CD4-positive, alpha-beta T cell treated with Interleukin-15 for 1 hour (primary cell): Measurements from ENCODE around the gene ZNHIT3.
"Not testable (repeated sequence)": the region's sequence is repeated elsewhere in the genome, so short reads cannot be mapped to it uniquely, and the experiment has no call there.

Source experiments
- DNase-seq: peaks from one replicate; pipeline ENCODE4 v3.0.0-alpha.2; 2020

Gene ZNHIT3

DNA sequence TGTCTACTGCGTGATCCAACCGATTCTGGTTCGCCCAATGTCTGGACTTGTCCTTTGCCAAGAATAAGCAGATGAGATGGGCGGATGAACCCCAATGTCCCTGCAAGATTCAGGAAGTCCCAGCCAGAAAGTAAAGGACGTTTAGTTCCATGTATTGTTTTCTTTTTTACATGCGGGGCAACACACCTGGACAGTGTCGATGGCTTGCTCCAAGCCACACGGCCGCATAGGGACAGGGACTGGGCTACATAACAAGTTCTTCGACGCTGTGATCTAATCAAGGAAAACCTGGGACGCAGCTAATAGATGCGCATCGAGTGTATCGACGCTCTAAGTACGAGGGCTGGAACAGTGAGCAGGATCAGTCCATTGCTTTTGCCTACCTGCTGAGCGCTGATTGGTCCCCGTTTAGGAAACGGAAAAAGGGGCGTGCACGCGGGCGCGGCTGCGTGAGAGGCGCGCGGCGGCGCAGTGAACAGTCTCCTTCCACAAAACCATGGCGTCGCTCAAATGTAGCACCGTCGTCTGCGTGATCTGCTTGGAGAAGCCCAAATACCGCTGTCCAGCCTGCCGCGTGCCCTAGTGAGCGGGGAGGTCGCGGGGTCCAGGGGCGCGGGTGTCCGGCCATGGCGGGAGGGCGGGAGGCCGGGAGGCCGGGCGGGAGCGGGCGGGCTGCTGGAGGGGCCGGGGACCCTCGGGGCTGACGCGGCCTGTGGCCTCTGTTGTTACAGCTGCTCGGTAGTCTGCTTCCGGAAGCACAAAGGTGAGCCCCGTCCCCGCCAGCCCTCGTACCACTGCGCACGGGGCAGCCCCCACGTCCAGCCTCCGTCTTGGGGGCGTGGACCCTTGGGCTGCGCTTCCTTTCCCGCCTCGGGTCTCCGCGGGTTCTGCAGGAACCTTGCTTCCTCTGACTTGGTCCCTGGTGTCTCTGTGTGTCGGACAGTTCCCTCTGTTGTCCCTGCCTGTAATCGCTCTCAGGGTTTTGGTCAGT, at the start of gene ZNHIT3:
TSS of gene ZNHIT3 (plus strand) at position 478 of the 991 bp plus-strand sequence. CDS start at position 497, 19 bp downstream.
- peak; percentile 90 for DNase-seq

DNA sequence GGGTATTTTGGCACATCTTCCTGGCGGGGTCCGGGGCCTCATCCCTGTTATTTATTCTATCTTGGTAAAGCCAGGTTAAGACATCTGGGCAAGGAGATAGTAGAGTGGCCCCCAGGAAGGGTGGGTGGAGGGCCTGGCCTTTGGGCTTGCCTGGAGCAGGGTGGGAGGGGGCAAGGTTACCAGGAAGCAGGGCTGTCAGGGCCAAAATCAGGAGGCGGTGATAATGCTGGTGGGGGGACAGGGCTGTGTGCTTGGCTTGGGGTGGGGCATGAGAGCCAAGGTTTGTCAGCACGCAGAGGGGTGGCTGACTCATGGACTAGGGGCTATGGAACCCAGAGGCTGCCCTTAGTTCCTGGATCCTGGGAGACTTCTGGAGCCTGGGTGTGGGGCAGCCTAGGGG, 44.7 kb upstream of the ZNHIT3 start:
- not testable (repeated sequence) for DNase-seq

DNA sequence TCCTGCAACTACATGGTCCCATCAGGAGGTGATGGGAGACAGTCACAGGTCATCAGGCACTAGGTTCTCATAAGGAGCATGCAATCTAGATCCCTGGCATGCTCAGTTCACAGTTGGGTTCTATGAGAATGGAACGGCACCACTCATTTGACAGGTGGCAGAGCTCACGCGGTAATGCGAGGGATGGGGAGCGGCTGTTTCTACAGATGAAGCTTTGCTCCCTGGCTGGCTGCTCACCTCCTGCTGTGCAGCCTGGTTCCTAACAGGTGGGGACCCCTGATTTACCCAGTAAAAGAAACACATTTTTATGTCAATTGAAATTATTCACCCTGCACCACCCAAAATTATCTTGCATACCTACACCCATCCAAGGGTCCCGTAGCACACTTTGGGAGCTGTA, 42.7 kb upstream of the ZNHIT3 start:
- no peak for DNase-seq

DNA sequence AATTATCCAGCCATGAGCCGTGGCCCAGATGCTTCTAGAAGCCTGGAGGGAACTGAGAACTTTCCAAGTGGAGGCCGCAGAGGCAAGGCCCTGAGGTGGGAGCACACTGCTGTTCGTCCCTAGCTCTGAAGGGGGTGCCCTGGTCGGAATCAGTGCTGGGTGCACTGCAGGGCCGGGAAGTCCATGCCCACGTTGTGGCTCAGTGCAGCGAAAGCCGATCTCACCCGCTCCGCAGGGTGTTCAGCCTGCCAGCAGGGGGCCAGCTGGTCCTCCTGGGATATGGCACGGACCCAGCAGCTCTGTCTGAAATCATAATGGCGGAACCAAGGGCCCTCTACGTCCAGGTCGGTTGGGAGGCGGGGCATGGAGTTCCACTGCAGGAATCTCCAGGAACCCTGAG, 36.5 kb upstream of the ZNHIT3 start:
- not testable (repeated sequence) for DNase-seq

DNA sequence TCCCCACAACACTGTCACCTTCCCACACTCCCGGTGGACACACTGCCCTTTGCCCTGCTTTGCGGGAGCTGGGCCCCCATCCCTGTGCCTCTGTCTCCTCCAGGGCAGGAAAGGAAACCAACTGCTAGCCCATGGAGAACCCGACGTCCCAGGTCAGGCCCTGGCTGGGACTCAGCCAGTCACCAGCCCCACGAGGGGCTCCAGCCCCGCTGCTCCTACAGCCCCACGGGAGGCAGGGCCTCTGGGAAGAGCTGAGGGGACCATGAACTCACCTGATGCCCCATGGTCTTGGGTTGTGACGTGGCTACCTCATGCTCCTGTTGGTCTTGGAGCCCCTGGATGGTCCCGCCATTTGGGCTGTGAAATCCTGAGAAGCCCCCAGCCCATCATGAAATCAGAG, 33.6 kb upstream of the ZNHIT3 start:
- DNase-seq: not testable (repeated sequence)

DNA sequence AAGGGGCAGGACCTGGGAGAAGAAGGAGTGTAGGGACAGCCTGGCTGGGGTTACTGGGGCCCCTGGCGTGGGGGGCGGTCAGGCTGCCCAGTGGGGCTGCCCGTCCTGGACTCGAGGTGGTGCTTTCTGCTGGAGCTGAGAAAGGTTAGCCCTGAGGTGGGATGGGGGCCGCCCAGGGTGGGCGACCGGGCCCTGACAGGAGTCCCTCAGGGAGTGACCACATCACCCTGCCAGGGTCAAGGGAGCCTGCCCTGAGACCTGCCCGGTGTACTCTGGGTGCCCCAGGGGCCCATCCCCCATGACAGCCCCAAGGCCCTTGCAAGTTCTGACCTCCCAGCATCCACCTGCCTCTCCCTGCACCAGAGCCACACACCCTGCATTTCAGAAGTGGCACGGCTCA, 28.8 kb upstream of the ZNHIT3 start:
- DNase-seq: not testable (repeated sequence)

DNA sequence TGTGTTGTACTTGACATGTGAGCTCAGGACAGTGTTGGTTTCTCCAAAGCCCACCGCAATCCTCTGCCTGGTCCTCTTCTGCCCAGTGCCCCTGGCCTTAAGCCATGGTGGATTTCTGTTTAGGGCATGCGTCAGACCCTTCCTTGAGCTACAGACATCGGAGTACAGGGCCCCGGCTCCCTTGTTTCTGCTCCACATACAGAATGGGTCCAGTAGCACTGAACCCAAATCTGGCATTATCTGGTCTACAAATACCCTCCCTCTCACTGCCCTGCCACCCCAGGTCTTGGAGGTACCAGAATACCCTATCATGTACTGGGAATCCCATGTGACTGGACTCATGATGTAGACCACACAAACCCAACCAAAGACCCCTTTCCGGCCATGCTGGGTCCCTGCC, 27.4 kb upstream of the ZNHIT3 start:
- DNase-seq: no peak

DNA sequence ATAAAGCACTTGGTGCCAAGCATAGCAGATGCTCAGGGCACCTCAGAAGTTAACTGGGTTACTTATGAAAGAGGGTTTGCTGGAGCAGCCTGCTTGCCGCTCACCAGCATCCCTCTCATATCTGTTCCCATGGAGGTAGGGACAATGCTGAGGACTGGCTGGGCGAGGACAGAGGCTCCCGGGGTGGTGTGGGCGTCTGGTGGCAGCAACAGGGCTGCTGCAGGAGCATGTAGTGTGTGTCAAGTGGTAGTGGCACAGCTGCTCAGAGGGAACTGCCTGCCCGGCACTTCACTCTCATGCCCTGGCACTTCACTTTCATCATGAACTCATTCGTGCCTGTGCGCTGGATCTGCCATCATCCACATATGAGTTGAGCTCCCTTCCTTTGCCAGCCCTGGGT, 26.9 kb upstream of the ZNHIT3 start:
- no peak for DNase-seq

DNA sequence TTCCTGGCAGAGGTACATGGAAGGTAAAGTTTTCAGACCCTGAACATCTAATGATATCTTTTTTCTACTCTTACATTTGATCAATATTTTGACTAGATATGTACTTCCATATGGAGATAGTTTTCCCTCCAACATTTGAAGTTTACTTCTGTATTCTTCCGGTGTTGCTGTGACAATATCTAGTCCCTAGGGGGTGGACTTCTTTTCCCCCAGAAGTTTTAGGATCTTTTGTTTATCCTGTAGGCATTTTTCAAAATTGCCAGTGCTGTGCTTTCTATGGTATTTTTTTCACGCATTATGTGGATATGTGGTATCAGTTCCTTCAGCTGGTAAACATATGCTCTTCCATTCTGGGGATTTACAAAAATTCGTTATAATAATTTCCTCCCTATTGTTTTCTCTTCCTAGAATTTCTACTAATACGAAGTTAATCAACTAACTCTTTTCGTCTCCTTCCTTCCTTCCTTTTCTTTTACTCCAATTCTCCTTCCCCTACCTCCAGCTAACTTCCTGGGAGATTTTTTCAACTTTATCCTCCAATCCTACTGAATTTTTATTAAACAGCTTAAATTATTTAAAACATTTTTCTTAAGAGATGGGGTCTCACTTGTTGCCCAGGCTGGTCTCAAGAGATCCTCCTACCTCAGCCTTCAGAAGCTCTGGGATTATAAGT, 26.1 kb upstream of the ZNHIT3 start:
- DNase-seq: no peak

DNA sequence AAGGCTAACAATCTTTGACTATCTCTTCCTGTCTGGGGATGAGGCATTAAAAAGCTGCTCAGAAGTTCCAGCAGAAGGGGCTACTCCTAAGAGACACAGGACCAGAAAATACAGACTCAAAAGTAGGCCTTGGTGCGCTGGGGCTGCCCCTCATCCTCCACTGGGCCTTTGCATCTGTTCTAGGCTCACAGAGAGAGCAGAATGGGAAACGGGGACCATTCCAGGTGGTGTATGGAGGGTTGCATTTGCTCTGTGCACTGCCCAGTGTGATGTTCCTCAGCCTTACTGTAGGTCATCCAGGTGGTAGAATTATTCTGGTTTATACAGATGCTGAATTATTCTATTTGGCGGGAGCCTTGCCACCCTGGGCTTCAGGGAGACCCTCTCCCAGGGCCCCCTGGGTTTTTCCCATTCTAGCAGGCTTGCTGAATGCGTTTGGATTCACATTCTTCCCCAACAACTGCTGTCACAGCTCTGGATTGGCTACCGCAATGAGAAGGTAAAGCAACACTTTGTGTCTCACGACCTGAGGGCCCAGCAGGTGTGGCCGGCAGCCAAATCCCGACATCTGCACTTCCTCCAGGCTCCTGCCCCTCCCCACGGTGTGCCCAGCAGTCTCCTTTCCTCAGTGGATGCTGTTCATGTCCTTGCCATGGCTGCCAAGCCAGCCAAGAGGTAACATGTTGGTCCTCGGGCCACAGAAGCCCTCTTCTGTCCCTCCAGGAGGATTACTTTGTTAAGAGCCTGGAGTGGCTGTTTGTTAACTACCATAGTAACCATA, 25.0 kb upstream of the ZNHIT3 start:
- no peak for DNase-seq

DNA sequence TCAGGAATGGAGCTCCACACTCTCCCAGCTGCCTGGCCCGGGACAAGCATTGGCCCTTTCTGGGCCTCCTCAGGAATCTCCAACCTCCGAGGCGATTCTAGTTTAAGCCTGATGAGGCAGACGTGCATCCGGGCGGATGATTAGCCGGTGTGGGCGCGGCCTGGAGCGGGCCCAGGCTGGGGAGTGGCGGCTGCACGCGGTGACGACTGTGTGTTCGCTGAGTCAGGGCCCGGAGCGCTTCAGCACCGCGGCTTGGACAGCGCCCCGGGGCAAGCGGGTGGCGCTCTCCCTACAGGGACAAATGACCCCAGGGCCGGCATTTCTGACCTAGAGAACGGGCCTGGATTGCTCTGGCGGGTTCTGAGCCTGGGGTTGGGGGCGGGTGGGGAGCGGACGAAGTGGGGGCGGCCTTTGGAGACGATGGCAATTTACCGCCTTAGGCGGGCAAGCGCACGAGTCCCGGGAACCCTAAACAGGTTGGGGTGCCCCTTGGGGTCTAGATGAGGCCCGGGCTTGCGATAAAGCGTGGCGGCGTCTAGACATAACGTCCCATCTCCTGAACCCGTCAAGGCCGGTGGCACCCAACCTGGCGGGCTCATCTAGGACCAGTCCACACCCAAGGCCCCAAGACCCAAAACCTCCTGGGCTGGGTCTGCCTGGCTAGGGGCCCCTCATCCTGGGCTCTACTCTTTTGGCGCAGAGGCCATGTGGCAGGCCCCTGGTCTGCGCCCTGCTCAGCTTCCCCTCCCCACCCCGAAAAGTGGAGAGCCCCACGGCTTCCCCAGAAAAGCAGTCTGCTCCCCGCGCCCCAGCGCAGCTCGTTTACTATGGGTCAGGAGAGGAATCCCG, 22.3 kb upstream of the ZNHIT3 start:
- DNase-seq: peak; percentile 30

DNA sequence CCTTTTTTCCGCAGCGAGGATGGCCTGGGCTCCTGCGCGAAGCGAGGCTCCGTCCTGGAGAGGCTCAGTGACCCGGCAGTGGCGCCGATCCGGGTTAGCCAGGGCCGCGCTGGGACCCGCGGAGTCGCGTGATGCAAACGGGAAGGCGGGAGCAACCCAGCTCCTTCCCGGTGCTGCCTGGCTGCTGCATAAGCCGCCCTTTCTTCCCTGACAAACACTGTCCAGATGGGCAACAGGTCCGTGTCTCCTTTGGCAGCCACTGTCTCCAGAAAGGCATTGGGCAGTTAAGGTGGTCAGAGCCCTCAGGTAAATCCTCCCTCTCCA, 21.8 kb upstream of the ZNHIT3 start:
- DNase-seq: no peak

DNA sequence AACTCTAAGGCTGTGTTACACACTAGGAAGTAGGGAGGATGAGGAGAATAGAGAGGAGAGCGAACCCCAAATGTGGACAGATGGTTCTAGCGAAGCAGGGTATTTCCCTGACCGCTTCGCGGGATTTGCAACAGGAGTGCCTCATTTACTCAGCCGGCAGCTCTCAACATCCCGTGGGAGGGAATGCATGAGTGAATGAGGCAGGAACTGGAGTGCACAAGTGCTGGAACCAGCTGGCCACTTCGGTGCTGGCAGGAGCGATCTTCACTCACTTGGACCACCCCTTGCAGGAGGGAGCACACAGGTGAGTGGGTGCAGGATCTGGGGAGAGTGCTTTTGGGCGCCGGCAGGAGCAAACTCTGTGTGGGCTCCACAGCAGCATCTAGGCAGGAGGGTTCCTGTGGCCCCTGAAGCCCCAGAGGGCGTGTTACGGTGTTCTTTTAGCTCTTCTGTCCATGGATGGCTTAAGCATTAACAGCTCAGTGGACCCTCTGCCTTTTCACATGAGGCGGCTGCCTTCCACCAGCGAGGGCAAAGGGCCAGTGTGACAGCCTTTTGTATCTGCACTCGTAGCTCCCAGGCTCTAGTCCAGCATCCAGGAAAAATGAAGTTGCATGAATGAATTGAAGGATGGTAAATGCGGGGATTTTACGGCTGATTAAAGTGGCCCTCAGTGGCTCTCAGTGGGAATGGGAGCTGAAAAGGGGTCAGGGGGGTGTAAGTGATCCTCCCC, 17.4 kb upstream of the ZNHIT3 start:
- DNase-seq: no peak

DNA sequence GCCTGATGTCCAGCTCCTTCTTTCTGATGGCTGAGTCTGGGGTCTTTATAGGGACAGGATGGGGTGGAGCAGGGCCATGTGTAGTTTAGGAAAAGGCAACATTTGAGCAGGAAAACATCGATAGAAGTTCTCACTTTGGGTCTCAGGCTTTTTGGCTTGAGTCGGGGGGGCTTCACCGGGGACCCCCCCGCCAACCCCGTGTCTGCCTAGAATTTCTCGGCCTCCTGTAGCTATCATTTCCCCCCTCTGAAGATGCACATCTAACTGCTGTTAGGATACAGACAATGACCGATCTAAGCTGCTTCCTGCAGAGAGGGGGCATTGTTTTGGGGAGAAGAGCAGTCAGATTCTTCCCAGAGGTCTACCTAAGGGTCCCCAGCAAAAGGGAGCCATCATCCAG, 16.7 kb upstream of the ZNHIT3 start:
- DNase-seq: no peak

DNA sequence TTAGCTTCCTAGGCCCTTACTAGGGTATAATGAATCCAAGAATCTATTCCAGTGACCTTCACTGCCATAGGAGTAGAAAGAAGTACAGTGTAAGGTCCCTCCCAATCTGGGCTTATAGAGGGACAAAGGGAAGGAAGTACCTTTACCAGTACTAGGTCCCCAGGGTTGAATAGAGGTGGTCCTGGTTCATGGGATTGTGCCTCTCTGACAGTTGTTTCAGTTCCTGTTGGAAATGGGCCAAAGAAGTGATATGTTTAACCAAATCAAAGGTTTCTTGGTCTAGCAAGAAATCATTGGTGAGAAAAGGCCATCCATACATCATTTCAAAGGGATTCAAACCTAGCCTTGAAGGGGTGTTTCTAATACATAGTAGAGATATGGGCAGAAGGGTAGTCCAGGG, 16.0 kb upstream of the ZNHIT3 start:
- DNase-seq: no peak

DNA sequence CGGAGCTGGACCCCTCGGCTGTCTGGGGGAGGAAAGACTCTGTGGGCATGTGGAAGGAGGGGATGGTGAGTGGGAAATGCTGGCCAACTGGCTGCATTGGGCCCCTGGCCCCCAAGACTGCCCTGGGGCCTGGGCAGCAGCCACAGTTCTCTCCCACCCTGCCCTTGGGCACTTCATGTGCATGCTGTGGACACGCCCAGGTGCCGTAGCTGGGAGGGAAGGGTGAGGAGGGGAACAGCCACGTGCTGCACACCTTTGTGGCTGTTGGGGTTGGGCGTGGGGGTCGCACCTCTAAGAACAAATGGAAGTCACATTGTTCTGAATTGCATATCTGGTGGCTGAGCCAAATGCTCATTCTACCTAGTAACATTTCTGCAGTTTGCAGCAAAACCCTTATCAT, 11.9 kb upstream of the ZNHIT3 start:
- no peak for DNase-seq

DNA sequence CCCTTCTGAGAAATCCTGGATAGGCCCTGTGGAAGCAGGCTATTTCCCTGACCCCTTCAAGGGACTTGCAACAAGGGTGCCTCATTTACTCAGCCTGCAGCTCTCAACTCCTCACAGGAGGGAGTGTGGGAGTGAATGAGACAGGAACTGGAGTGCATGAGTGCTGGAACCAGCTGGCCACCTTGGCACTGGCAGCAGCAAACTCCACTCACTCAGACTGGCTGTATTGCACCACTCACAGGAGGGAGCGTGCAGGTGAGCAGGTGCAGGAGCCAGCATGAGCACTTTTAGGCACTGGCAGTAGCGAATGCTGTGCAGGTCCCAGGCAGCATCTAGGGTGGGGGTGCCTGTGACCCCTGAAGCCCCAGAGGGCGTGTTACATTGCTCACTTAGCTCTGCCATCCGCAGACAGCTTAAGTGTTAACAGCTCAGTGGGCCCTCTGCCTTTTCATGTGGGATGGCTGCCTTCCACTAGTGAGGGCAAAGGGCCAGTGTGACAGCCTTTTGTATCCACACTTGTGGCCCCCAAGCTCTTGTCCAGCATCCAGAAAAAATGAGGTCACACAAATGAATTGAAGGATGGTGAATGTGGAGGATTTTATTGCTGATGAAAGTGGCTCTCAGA, 11.0 kb upstream of the ZNHIT3 start:
- no peak for DNase-seq

DNA sequence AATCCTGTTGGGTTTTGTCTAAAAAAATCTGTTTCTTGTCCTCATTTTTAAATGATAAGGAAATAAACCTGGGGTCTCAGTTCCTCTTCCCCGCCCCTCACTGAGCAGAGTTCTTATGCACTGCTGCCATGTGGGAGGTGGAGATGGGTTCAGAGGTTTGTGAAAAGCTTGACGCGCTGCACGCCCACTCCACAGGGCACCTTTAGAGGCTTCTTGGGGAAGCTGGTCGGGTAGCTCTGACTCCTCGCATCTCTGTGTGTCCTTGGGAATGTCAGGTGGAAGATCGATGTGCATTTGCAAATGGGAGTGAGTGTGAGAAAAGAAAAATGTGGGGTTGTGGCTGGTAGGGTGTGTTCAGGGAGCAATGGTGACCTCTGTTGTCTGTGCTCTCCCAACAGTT, 4.7 kb upstream of the ZNHIT3 start:
- no peak for DNase-seq

DNA sequence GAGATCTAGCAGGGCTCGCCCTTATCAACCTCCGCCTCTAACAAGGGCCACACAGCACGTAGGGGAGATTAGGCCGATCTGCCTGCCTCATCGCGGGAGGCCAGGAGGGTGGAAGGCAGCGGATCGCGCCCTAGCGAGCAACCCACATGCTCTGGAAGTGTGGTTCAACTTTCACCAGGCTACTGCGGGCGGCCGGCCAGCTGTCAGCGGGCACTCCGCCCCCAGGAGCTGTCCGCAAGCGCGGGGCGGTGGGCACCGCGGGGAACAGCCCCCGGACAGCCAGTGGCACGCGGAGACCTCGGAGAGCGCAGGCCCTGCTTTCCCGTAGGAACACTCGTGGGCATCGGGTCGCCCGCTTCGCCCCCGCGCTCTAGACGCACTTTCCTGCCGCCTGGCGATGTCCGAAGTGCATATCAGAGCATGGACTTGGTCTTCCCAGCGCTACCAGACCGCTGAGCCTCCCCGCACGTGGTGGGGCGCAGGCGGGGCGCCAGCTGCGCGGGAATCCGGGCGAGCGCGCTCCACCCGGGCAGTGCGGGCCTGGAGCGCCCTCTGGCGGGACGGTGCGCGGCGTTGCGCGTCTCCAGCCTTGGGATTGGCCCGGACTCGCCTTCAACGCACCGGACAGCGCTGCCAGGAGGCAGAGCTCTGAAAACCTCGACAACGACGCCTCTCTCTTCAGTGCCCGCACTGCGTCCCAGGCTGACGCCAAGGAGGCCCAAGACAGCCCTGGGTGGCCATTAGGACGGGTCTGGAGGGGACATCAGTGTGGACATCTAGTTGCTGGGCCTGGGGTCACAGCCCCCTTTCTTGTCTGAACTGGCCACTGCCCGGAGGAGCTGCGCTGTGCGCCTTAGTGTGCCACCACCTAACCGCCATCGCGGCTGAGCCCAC, 3.6 kb upstream of the ZNHIT3 start:
- DNase-seq: peak; percentile 73

DNA sequence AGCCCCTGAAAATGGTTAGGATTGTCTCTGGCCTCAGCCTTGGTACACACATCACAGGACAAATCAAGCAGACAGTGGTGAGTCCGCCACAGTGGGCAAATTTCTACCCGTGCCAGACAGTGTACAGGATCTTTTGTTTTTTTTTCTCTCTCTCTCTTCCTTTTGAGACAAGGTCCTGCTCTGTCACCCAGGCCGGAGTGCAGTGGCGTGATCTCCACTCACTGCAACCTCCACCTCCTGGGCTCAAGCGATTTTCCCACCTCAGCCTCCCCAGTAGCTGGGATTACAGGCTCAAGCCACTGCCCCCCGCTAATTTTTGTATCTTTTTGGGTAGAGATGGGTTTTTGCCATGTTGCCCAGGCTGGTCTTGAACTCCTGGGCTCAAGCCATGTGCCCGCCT, 2.5 kb upstream of the ZNHIT3 start:
- not testable (repeated sequence) for DNase-seq
